Epithelial cell of esophagus (primary cell): Measurements from ENCODE around the gene SUSD3.

ENCODE experiments used
- DNase-seq: peaks from one replicate; pipeline ENCODE4 v3.0.0; 2010; ENCODE audit warnings: low read depth
- H3K4me3 ChIP-seq: 2 replicates; pipeline ENCODE4 v1.5.1; 2011; ENCODE audit warnings: mild to moderate bottlenecking, low read length, control low read depth
- CTCF ChIP-seq: IDR thresholded peaks from 2 replicates; pipeline ENCODE4 v1.5.1; 2011; ENCODE audit warnings: low read depth, mild to moderate bottlenecking, low read length, control low read depth, inconsistent platforms; ENCODE audit not compliant: insufficient read depth; ENCODE audit errors: missing control alignments

Gene SUSD3

GRCh38 chr9:93064392-93065134 is 6.1 kb downstream of the SUSD3 start:
- no peak for TF ChIP-seq CTCF
- no peak overlapping the region for H3K4me3 ChIP-seq

GRCh38 chr9:93065135-93065720 is 6.7 kb downstream of the SUSD3 start:
- no peak for DNase-seq
- TF ChIP-seq CTCF = no peak
- no peak overlapping the region for H3K4me3 ChIP-seq

More at GRCh38 chr9:93064392-93065134, 6.1 kb downstream of the SUSD3 start:
- DNase-seq = no peak

GRCh38 chr9:93066978-93067603 is 8.6 kb downstream of the SUSD3 start:
- no peak overlapping the region for H3K4me3 ChIP-seq
- no peak for DNase-seq
- TF ChIP-seq CTCF = no peak

GRCh38 chr9:93068956-93069355 is 10.5 kb downstream of the SUSD3 start:
- no peak for DNase-seq
- H3K4me3 ChIP-seq = no peak overlapping the region
- TF ChIP-seq CTCF = no peak

GRCh38 chr9:93071464-93071863 is 13.0 kb downstream of the SUSD3 start:
- TF ChIP-seq CTCF = no peak
- no peak overlapping the region for H3K4me3 ChIP-seq
- peak; percentile 20 for DNase-seq

GRCh38 chr9:93072383-93072795 is 13.9 kb downstream of the SUSD3 start:
- H3K4me3 ChIP-seq = no peak overlapping the region
- DNase-seq = no peak
- no peak for TF ChIP-seq CTCF
